Glomerular visceral epithelial cell (primary cell): ENCODE results near the gene MYT1.
A peak's percentile ranks its signal among the peaks of the same experiment; 100 is the strongest.
"Not testable (repeated sequence)": the region's sequence is repeated elsewhere in the genome, so short reads cannot be mapped to it uniquely, and the experiment has no call there.

Source experiments
- DNase-seq: peaks from one replicate; pipeline ENCODE4 v3.0.0-alpha.2; 2016; ENCODE audit errors: extremely low spot score

The MYT1 gene

DNA sequence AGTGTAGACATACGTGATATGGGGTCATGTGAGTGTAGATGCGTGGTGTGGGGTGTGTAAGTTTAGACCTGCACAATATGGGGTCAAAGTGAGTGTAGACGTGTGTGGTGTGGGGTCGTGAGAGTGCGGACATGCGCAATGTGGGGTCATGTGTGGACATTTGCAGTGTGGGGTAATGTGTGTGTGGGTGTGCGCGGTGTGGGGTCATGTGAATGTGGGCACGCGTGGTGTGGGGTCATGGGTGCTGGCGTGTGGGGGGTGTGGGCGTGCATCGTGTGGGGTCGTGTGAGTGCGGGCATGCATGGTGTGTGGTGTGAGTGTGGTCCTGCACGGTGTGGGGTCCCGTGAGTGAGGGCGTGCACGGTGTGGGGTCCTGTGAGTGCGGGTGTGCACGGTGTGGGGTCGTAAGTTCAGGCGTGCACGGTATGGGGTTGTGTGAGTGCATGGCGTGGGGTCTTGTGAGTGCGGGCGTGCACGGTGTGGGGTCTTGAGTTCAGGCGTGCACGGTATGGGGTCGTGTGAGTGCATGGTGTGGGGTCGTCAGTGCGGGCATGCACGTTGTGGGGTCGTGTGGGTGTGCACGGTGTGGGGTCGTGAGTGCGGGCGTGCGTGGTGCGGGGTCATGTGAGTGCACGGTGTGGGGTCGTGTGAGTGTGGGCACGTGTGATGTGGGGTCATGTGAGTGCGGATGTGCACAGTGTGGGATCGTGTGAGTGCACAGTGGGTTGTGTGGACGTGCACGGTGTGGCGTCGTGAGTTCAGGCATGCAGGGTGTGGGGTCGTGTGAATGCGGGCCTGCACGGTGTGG, 105.6 kb downstream of the MYT1 start:
- DNase-seq: no peak

DNA sequence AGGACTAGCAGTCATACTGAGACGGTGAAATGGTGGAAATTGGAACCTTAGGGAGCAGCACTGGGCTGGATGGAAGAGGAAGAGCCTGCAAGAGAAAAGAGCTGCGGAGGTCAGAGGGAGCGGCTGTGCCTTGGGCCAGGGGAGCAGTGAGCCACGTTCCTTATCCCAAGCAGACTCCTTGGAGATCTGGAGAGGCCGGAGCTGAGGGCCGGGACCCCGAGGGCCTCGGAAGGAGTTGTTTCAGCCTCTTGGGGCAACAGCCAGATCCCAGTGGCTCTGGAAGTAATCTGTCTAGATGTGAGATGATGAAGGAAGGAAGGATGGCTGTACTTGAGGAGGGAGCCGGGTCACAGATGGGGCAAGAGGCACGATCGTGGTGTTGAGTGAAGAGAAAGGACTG, 107.4 kb downstream of the MYT1 start:
- no peak for DNase-seq

- DNase-seq: no peak
Measured at GRCh38 chr20:64273109-64273508, 108.9 kb downstream of the MYT1 start.

- no peak for DNase-seq
Measured at GRCh38 chr20:64276817-64277216, 112.6 kb downstream of the MYT1 start.

DNA sequence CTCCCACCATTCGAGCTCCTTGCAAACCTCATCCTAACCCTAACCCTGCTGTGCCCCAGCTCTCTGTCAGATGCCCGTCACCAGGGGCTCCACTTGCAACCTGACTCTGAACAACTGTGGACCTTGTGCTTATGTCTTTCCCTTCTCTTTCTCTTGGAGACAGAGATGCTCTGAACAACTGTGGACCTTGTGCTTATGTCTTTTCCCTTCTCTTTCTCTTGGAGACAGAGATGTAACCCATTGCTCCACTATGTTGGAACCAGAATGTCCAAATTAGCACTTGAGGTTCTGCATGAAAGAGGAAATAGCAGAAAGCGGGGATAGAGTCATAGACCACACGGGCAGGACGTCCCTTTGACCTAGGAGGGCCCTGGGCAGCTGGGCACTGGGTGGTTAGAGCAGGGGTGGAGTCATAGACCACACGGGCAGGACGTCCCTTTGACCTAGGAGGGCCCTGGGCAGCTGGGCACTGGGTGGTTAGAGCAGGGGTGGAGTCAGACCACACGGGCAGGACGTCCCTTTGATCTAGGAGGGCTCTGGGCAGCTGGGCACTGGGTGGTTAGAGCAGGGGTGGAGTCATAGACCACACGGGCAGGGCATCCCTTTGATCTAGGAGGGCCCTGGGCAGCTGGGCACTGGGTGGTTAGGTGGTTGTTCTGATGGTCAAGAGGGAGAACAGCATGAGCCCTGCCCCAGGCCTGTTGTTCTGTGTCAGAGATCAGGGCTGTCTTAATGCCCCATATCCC, 113.5 kb downstream of the MYT1 start:
- DNase-seq: no peak

DNA sequence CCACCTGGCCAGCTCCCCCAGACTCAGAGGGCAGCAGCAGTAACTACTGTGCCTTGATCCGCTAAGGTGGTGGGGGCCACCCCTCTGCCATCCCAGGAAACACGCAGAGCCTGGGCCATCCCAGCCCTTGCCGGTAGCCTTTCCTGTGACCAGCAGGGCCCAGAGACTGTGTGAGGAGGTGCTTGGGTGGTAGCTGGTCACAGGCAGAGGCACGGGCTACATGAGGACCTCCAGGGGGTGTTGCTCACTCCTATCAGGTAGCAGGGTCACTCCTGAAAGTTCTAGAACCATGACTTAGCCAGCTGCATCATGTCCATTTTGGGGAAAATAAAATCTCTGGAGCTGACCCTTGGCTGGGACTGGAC, 114.0 kb downstream of the MYT1 start:
- no peak for DNase-seq

- DNase-seq: no peak
Measured at GRCh38 chr20:64279826-64280459, 115.7 kb downstream of the MYT1 start.

- no peak for DNase-seq
Measured at GRCh38 chr20:64280460-64280843, 116.2 kb downstream of the MYT1 start.

- no peak for DNase-seq
Measured at GRCh38 chr20:64283646-64284045, 119.4 kb downstream of the MYT1 start.

- peak; percentile 42 for DNase-seq
Measured at GRCh38 chr20:64285579-64286446, 121.6 kb downstream of the MYT1 start.

GRCh38 chr20:64286447-64287263, 122.4 kb downstream of the MYT1 start:
- DNase-seq: not testable (repeated sequence)

- DNase-seq: not testable (repeated sequence)
Measured at GRCh38 chr20:64287264-64287590, 123.0 kb downstream of the MYT1 start.
